GM12878 (cell line): ENCODE data around the gene SMCO4. TPM values are rescaled to one million over a fixed set of nuclear protein-coding genes. Genes with fewer than 3 reads are reported as not detected.

Experiments
- BHLHE40 ChIP-seq, 2 experiments: fragments of 450-650 bp in 1 of 2; IDR thresholded peaks; 2 replicates each; pipeline ENCODE4 v1.6.1; 2011 to 2017; ENCODE audit warnings: low read depth in 2 of 2, borderline replicate concordance in 1 of 2, improper control_type of control experiment in 1 of 2, low read length in 1 of 2, mild to moderate bottlenecking in 1 of 2
- BMI1 ChIP-seq: fragments of 450-650 bp; IDR thresholded peaks from 2 replicates; pipeline ENCODE4 v1.6.1; 2016; ENCODE audit warnings: mild to moderate bottlenecking, moderate library complexity, borderline replicate concordance
- CHD1 ChIP-seq: IDR thresholded peaks from 2 replicates; pipeline ENCODE4 v1.6.1; 2012; ENCODE audit warnings: low read depth, low read length, improper control_type of control experiment
- EED ChIP-seq: sonication (generic); IDR thresholded peaks from 2 replicates; pipeline ENCODE4 v1.6.1; 2016; ENCODE audit warnings: antibody characterized with exemption, low read depth
- EGR1 ChIP-seq, 2 experiments: IDR thresholded peaks; 1 replicate in 1 of 2; 2 replicates in 1 of 2; pipeline ENCODE4 v1.6.1; 2011 to 2012; ENCODE audit warnings: low read depth in 2 of 2, low read length in 2 of 2, borderline replicate concordance in 1 of 2, mild to moderate bottlenecking in 1 of 2, moderate library complexity in 1 of 2
- EP300 ChIP-seq, 2 experiments: fragments of 150-350 bp in 1 of 2; IDR thresholded peaks; 2 replicates each; pipeline ENCODE4 v1.6.1; 2011 to 2012; ENCODE audit warnings: low read depth in 2 of 2, low read length in 2 of 2, borderline replicate concordance in 1 of 2, improper control_type of control experiment in 1 of 2, inconsistent platforms in 1 of 2; ENCODE audit not compliant: control insufficient read depth in 1 of 2
- FOXM1 ChIP-seq: IDR thresholded peaks from 2 replicates; pipeline ENCODE4 v1.6.1; 2012; ENCODE audit warnings: low read depth, mild to moderate bottlenecking, inconsistent platforms, low read length, moderate library complexity
- IKZF2 ChIP-seq, 2 experiments: fragments of 450-650 bp; IDR thresholded peaks; 2 replicates each; pipeline ENCODE4 v1.6.1; 2017; ENCODE audit warnings: mild to moderate bottlenecking in 2 of 2, moderate library complexity in 2 of 2
- NFIC ChIP-seq: IDR thresholded peaks from 2 replicates; pipeline ENCODE4 v1.6.1; 2012; ENCODE audit warnings: low read depth, mild to moderate bottlenecking, inconsistent platforms, low read length, moderate library complexity
- POLR2A ChIP-seq: IDR thresholded peaks from 2 replicates; pipeline ENCODE4 v1.6.1; 2011; ENCODE audit warnings: low read depth, mild to moderate bottlenecking, low read length
- POLR2AphosphoS5 ChIP-seq: IDR thresholded peaks from 2 replicates; pipeline ENCODE4 v1.6.1; 2011; ENCODE audit warnings: mild to moderate bottlenecking, low read length, inconsistent platforms
- PRDM15 ChIP-seq: fragments of 450-650 bp; formaldehyde crosslinking; IDR thresholded peaks from 2 replicates; pipeline ENCODE4 v1.4.0; 2020; ENCODE audit warnings: mild to moderate bottlenecking, moderate library complexity
- RBBP5 ChIP-seq: fragments of 200-600 bp; sonication (generic); conservative IDR thresholded peaks from 2 replicates; pipeline ENCODE4 v1.6.1; 2016
- RUNX3 ChIP-seq: IDR thresholded peaks from 2 replicates; pipeline ENCODE4 v1.6.1; 2012; ENCODE audit warnings: low read length, inconsistent platforms
- SIX5 ChIP-seq: IDR thresholded peaks from 2 replicates; pipeline ENCODE4 v1.6.1; 2011; ENCODE audit warnings: mild to moderate bottlenecking, low read depth, low read length, moderate library complexity; ENCODE audit not compliant: severe bottlenecking
- SMARCA5 ChIP-seq: fragments of 450-650 bp; IDR thresholded peaks from 2 replicates; pipeline ENCODE4 v1.6.1; 2017; ENCODE audit warnings: mild to moderate bottlenecking
- SRF ChIP-seq, 2 experiments: IDR thresholded peaks; 2 replicates each; pipeline ENCODE4 v1.6.1; 2011; ENCODE audit warnings: low read depth in 2 of 2, low read length in 2 of 2, mild to moderate bottlenecking in 1 of 2, moderate library complexity in 1 of 2
- TCF12 ChIP-seq: IDR thresholded peaks from 2 replicates; pipeline ENCODE4 v1.6.1; 2011; ENCODE audit warnings: low read depth, mild to moderate bottlenecking, low read length
- YY1 ChIP-seq: IDR thresholded peaks from 2 replicates; pipeline ENCODE4 v1.6.1; 2011; ENCODE audit warnings: low read depth, mild to moderate bottlenecking, low read length
- ZNF207 ChIP-seq: fragments of 450-650 bp; IDR thresholded peaks from 2 replicates; pipeline ENCODE4 v1.6.1; 2014; ENCODE audit warnings: antibody characterized with exemption, mild to moderate bottlenecking, borderline replicate concordance
- ZNF217 ChIP-seq: fragments of 450-650 bp; IDR thresholded peaks from 2 replicates; pipeline ENCODE4 v1.6.1; 2017; ENCODE audit warnings: antibody characterized with exemption, mild to moderate bottlenecking
- polyA plus RNA-seq, 11 experiments: library from polyadenylated mRNA; depleted of rRNA in 4 of 11; unstranded in 6 of 11; stranded (reverse) in 5 of 11; fragments of >200 nt; fragmentation: Nextera tagmentation in 4 of 11; fragmentation: Illumina TruSeq in 1 of 11; extraction: Ambion mirVana in 4 of 11; extraction: Trizol in 1 of 11; gene quantifications; 1 replicate in 1 of 11; 2 replicates in 10 of 11; pipeline versions ENCODE4 v1.2.1 to v1.2.3, GENCODE V29; 2011 to 2016; ENCODE audit warnings: inconsistent platforms in 2 of 11, missing spikeins in 2 of 11, low read depth in 1 of 11
- total RNA-seq, 4 experiments: library from RNA; depleted of rRNA in 3 of 4; stranded (reverse); fragments of >200 nt in 3 of 4; fragmentation: Illumina TruSeq in 1 of 4; extraction: Trizol in 1 of 4; gene quantifications; 2 replicates each; pipeline versions ENCODE4 v1.2.1 to v1.2.3, GENCODE V29; 2013 to 2021
- TF ChIP-seq, protein P1 (sequence below): fragments of 450-650 bp; IDR thresholded peaks from 2 replicates; pipeline ENCODE4 v1.6.1; 2016; ENCODE audit warnings: mild to moderate bottlenecking
- TF ChIP-seq, protein P2 (sequence below): fragments of 450-650 bp; IDR thresholded peaks from 2 replicates; pipeline ENCODE4 v1.6.1; 2017; ENCODE audit warnings: mild to moderate bottlenecking

Gene SMCO4
- total and polyA plus RNA-seq, 10 of the 15 experiments (the other 5 are each of a cell fraction or from before 2014, with no cell fraction given), result 3.6 to 59.9 (median 27.9) TPM

DNA sequence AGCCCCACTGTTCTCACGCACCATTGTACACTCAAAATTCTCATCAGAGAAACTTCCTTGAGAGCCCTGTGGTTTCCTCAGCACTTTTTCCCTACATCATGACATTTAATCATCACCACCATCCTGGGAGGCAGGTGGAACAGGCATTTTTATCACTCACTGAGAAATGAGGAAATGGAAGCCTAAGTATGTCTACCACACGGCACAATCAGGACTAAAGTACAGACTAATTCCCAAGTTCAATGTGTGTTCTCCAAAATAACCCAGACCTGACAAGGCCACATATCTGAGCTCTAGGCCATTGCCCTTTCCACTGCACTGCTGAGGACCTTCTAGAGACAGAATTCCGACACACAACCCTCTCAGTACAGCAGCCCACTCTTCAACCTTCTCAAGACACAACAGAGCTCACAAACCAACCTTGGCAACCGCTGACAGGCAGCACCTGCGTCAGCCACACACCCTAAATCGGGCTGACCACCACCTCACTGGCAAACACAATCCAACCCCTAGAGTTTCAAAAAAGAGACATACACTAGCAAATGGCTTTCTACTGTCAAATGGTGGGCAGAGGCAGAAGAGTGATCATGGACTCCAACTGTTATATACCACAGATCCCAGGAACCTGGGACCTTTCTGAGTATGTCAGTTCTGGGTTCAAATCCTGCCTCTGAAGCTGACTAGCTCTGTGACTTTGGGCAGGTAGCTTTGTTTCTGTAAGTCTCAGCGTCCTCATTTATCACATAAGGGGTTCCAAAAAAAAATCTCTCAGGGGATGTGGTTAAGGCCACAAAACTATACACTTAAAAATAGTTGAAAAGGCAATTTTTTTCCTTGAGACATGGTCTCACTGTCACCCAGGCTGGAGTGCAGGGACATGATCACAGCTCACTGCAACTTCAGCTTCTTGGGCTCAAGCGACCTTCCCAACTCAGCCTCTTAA is 16.3 kb downstream of the SMCO4 start (continued):
- TF ChIP-seq EED, result peak; percentile 57; the same call in 1 of the 2 replicates
- no peak for TF ChIP-seq SRF (IDR thresholded peaks at IDR 0.05; ENCODE audit: low read depth in 2 of 2, low read length in 2 of 2)
- TF ChIP-seq FOXM1, result no peak
- TF ChIP-seq BMI1, result no peak
- peak; percentile 28; the same call in 1 of the 2 replicates for TF ChIP-seq POLR2AphosphoS5
- peak; percentile 55 for TF ChIP-seq SMARCA5
- TF ChIP-seq, protein P1, sequence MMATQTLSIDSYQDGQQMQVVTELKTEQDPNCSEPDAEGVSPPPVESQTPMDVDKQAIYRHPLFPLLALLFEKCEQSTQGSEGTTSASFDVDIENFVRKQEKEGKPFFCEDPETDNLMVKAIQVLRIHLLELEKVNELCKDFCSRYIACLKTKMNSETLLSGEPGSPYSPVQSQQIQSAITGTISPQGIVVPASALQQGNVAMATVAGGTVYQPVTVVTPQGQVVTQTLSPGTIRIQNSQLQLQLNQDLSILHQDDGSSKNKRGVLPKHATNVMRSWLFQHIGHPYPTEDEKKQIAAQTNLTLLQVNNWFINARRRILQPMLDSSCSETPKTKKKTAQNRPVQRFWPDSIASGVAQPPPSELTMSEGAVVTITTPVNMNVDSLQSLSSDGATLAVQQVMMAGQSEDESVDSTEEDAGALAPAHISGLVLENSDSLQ, result peak; percentile 86
- TF ChIP-seq, protein P2, sequence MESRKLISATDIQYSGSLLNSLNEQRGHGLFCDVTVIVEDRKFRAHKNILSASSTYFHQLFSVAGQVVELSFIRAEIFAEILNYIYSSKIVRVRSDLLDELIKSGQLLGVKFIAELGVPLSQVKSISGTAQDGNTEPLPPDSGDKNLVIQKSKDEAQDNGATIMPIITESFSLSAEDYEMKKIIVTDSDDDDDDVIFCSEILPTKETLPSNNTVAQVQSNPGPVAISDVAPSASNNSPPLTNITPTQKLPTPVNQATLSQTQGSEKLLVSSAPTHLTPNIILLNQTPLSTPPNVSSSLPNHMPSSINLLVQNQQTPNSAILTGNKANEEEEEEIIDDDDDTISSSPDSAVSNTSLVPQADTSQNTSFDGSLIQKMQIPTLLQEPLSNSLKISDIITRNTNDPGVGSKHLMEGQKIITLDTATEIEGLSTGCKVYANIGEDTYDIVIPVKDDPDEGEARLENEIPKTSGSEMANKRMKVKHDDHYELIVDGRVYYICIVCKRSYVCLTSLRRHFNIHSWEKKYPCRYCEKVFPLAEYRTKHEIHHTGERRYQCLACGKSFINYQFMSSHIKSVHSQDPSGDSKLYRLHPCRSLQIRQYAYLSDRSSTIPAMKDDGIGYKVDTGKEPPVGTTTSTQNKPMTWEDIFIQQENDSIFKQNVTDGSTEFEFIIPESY, result no peak
- TF ChIP-seq POLR2A, result 0 out of 2 replicates have a peak, but pooled peaks have one; percentile 55
- no peak for TF ChIP-seq CHD1
- peak in 1 of 2 experiments; percentile 10; a peak in 1 of 4 replicates for TF ChIP-seq EP300 (IDR thresholded peaks at IDR 0.05; ENCODE audit: borderline replicate concordance in 1 of 2, control insufficient read depth in 1 of 2, low read depth in 2 of 2, low read length in 2 of 2)
- no peak for TF ChIP-seq RBBP5
- TF ChIP-seq PRDM15 (CRISPR knock-in tag), result no peak
- TF ChIP-seq EGR1 (IDR thresholded peaks at IDR 0.05; ENCODE audit: borderline replicate concordance in 1 of 2, low read depth in 2 of 2, low read length in 2 of 2), result no peak
- 0 out of 2 replicates have a peak, but pooled peaks have one; percentile 33 for TF ChIP-seq TCF12
- TF ChIP-seq IKZF2 (IDR thresholded peaks at IDR 0.05), result peak in 1 of 2 experiments; percentile 41; a peak in 3 of 4 replicates
- TF ChIP-seq SIX5, result no peak
- 0 out of 4 replicates have a peak, but pooled peaks of 1 of the 2 experiments have one; percentile 12 for TF ChIP-seq BHLHE40 (IDR thresholded peaks at IDR 0.05; ENCODE audit: borderline replicate concordance in 1 of 2, low read depth in 2 of 2, low read length in 1 of 2)
- peak; percentile 58; the same call in 1 of the 2 replicates for TF ChIP-seq ZNF217
- TF ChIP-seq NFIC, result 0 out of 2 replicates have a peak, but pooled peaks have one; percentile 6
- TF ChIP-seq RUNX3, result peak; percentile 73
- peak; percentile 47 for TF ChIP-seq YY1
- TF ChIP-seq ZNF207, result 0 out of 2 replicates have a peak, but pooled peaks have one; percentile 22
